Measurements from ENCODE around the gene SCAF1. TPM values are rescaled to one million over a fixed set of nuclear protein-coding genes. Genes with fewer than 3 reads are reported as not detected.

The SCAF1 gene
- total and polyA plus RNA-seq, 2 of the 13 experiments (the other 11 are each of a cell fraction or from before 2014, with no cell fraction given), result 3.3 to 6.1 TPM

DNA sequence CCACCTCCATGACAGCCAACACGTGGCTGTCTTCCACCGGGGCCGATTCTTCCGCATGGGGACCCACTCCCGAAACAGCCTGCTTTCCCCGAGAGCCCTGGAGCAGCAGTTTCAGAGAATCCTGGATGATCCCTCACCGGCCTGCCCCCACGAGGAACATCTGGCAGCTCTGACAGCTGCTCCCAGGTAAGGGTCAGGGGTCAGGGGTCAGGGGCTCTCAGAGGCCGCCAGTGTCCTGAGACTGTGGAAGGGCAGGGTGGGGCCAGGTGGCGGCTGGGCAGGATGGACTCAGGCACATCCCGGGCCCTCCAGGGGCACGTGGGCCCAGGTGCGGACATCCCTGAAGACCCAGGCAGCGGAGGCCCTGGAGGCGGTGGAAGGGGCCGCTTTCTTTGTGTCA, 63.9 kb downstream of the SCAF1 start (continued):
- TF ChIP-seq, protein P1, sequence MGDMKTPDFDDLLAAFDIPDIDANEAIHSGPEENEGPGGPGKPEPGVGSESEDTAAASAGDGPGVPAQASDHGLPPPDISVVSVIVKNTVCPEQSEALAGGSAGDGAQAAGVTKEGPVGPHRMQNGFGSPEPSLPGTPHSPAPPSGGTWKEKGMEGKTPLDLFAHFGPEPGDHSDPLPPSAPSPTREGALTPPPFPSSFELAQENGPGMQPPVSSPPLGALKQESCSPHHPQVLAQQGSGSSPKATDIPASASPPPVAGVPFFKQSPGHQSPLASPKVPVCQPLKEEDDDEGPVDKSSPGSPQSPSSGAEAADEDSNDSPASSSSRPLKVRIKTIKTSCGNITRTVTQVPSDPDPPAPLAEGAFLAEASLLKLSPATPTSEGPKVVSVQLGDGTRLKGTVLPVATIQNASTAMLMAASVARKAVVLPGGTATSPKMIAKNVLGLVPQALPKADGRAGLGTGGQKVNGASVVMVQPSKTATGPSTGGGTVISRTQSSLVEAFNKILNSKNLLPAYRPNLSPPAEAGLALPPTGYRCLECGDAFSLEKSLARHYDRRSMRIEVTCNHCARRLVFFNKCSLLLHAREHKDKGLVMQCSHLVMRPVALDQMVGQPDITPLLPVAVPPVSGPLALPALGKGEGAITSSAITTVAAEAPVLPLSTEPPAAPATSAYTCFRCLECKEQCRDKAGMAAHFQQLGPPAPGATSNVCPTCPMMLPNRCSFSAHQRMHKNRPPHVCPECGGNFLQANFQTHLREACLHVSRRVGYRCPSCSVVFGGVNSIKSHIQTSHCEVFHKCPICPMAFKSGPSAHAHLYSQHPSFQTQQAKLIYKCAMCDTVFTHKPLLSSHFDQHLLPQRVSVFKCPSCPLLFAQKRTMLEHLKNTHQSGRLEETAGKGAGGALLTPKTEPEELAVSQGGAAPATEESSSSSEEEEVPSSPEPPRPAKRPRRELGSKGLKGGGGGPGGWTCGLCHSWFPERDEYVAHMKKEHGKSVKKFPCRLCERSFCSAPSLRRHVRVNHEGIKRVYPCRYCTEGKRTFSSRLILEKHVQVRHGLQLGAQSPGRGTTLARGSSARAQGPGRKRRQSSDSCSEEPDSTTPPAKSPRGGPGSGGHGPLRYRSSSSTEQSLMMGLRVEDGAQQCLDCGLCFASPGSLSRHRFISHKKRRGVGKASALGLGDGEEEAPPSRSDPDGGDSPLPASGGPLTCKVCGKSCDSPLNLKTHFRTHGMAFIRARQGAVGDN (CRISPR knock-in tag; IDR thresholded peaks at IDR 0.05), result peak; percentile 30; the same call in 1 of the 2 replicates

Small RNA genes lying within 50 kb of the gene (microRNA-seq; reads per million reads assigned to microRNA genes)
- not detected for gene MIR5088

Small RNA genes lying within 50 kb of the gene (small RNA-seq; reads per million reads assigned to genes)
- 0 reads per million in 3 experiments for gene MIR5088 (ENCODE audit: insufficient read depth in 2 of 3, insufficient read length in 3 of 3, low read depth in 2 of 3, low replicate concordance in 1 of 3)

Other genes with a start within 250 kb of the SCAF1 start
- not detected in 2 replicates for gene PTH2, start 218.8 kb upstream of the SCAF1 start, total RNA-seq (2016; rRNA removed; fragmentation: Illumina TruSeq; extraction: Trizol)
- not detected in 2 replicates for gene PTH2, start 218.8 kb upstream of the SCAF1 start, polyA plus RNA-seq (2011; rRNA removed)
- not detected in 2 replicates for gene GFY, start 216.8 kb upstream of the SCAF1 start, total RNA-seq (2016; rRNA removed; fragmentation: Illumina TruSeq; extraction: Trizol)
- not detected in 2 replicates for gene GFY, start 216.8 kb upstream of the SCAF1 start, polyA plus RNA-seq (2011; rRNA removed)
- gene SLC17A7, start 200.7 kb upstream of the SCAF1 start, total RNA-seq (2016; rRNA removed; fragmentation: Illumina TruSeq; extraction: Trizol), result not detected in 2 replicates
- gene SLC17A7, start 200.7 kb upstream of the SCAF1 start, polyA plus RNA-seq (2011; rRNA removed), result 0.32 and 0.37 TPM in 2 replicates
- 94.9 and 110 TPM in 2 replicates for gene PIH1D1, start 190.4 kb upstream of the SCAF1 start, total RNA-seq (2016; rRNA removed; fragmentation: Illumina TruSeq; extraction: Trizol)
- 126 and 137 TPM in 2 replicates for gene PIH1D1, start 190.4 kb upstream of the SCAF1 start, polyA plus RNA-seq (2011; rRNA removed)
- 29.6 and 34.9 TPM in 2 replicates for gene ALDH16A1, start 189.0 kb upstream of the SCAF1 start, total RNA-seq (2016; rRNA removed; fragmentation: Illumina TruSeq; extraction: Trizol)
- gene ALDH16A1, start 189.0 kb upstream of the SCAF1 start, polyA plus RNA-seq (2011; rRNA removed), result 8.4 and 9.2 TPM in 2 replicates
- 0.58 and 1.5 TPM in 2 replicates for gene FLT3LG, start 168.0 kb upstream of the SCAF1 start, total RNA-seq (2016; rRNA removed; fragmentation: Illumina TruSeq; extraction: Trizol)
- gene FLT3LG, start 168.0 kb upstream of the SCAF1 start, polyA plus RNA-seq (2011; rRNA removed), result 2.6 and 3.0 TPM in 2 replicates
- 2,601 and 3,137 TPM in 2 replicates for gene RPL13A, start 154.6 kb upstream of the SCAF1 start, total RNA-seq (2016; rRNA removed; fragmentation: Illumina TruSeq; extraction: Trizol)
- 3,407 and 3,954 TPM in 2 replicates for gene RPL13A, start 154.6 kb upstream of the SCAF1 start, polyA plus RNA-seq (2011; rRNA removed)
- gene RPS11, start 145.8 kb upstream of the SCAF1 start, total RNA-seq (2016; rRNA removed; fragmentation: Illumina TruSeq; extraction: Trizol), result 2,345 and 2,734 TPM in 2 replicates
- gene RPS11, start 145.8 kb upstream of the SCAF1 start, polyA plus RNA-seq (2011; rRNA removed), result 2,839 and 2,896 TPM in 2 replicates
- gene FCGRT, start 129.5 kb upstream of the SCAF1 start, total RNA-seq (2016; rRNA removed; fragmentation: Illumina TruSeq; extraction: Trizol), result 124 and 225 TPM in 2 replicates
- gene FCGRT, start 129.5 kb upstream of the SCAF1 start, polyA plus RNA-seq (2011; rRNA removed), result 121 and 149 TPM in 2 replicates
- gene RCN3, start 114.2 kb upstream of the SCAF1 start, total RNA-seq (2016; rRNA removed; fragmentation: Illumina TruSeq; extraction: Trizol), result 1.7 and 10.1 TPM in 2 replicates
- gene RCN3, start 114.2 kb upstream of the SCAF1 start, polyA plus RNA-seq (2011; rRNA removed), result 3.0 and 3.3 TPM in 2 replicates
- gene NOSIP, start 61.7 kb upstream of the SCAF1 start, total RNA-seq (2016; rRNA removed; fragmentation: Illumina TruSeq; extraction: Trizol), result 78.0 and 81.4 TPM in 2 replicates
- 54.3 and 58.4 TPM in 2 replicates for gene NOSIP, start 61.7 kb upstream of the SCAF1 start, polyA plus RNA-seq (2011; rRNA removed)
- gene PRRG2, start 60.9 kb upstream of the SCAF1 start, total RNA-seq (2016; rRNA removed; fragmentation: Illumina TruSeq; extraction: Trizol), result 0.51 and 0.82 TPM in 2 replicates
- gene PRRG2, start 60.9 kb upstream of the SCAF1 start, polyA plus RNA-seq (2011; rRNA removed), result 0.64 and 0.66 TPM in 2 replicates
- 1.5 and 1.6 TPM in 2 replicates for gene PRR12, start 51.0 kb upstream of the SCAF1 start, total RNA-seq (2016; rRNA removed; fragmentation: Illumina TruSeq; extraction: Trizol)
- 0.62 and 0.74 TPM in 2 replicates for gene PRR12, start 51.0 kb upstream of the SCAF1 start, polyA plus RNA-seq (2011; rRNA removed)
- gene RRAS, start 2.1 kb upstream of the SCAF1 start, total RNA-seq (2016; rRNA removed; fragmentation: Illumina TruSeq; extraction: Trizol), result 0.79 and 1.5 TPM in 2 replicates
- 12.0 and 13.5 TPM in 2 replicates for gene RRAS, start 2.1 kb upstream of the SCAF1 start, polyA plus RNA-seq (2011; rRNA removed)
- gene IRF3, start 23.6 kb downstream of the SCAF1 start, total RNA-seq (2016; rRNA removed; fragmentation: Illumina TruSeq; extraction: Trizol), result 61.0 and 65.5 TPM in 2 replicates
- gene IRF3, start 23.6 kb downstream of the SCAF1 start, polyA plus RNA-seq (2011; rRNA removed), result 61.9 and 66.2 TPM in 2 replicates
- gene BCL2L12, start 23.7 kb downstream of the SCAF1 start, total RNA-seq (2016; rRNA removed; fragmentation: Illumina TruSeq; extraction: Trizol), result 32.6 and 40.8 TPM in 2 replicates
- gene BCL2L12, start 23.7 kb downstream of the SCAF1 start, polyA plus RNA-seq (2011; rRNA removed), result 25.9 and 26.8 TPM in 2 replicates
- gene PRMT1, start 35.1 kb downstream of the SCAF1 start, total RNA-seq (2016; rRNA removed; fragmentation: Illumina TruSeq; extraction: Trizol), result 324 and 372 TPM in 2 replicates
- 374 and 400 TPM in 2 replicates for gene PRMT1, start 35.1 kb downstream of the SCAF1 start, polyA plus RNA-seq (2011; rRNA removed)
- 1.1 and 2.7 TPM in 2 replicates for gene ADM5, start 47.4 kb downstream of the SCAF1 start, total RNA-seq (2016; rRNA removed; fragmentation: Illumina TruSeq; extraction: Trizol)
- gene ADM5, start 47.4 kb downstream of the SCAF1 start, polyA plus RNA-seq (2011; rRNA removed), result 4.1 and 4.7 TPM in 2 replicates
- gene CPT1C, start 48.9 kb downstream of the SCAF1 start, total RNA-seq (2016; rRNA removed; fragmentation: Illumina TruSeq; extraction: Trizol), result not detected in 2 replicates
- 0.07 and 0.18 TPM in 2 replicates for gene CPT1C, start 48.9 kb downstream of the SCAF1 start, polyA plus RNA-seq (2011; rRNA removed)
- not detected in 2 replicates for gene TSKS, start 121.1 kb downstream of the SCAF1 start, total RNA-seq (2016; rRNA removed; fragmentation: Illumina TruSeq; extraction: Trizol)
- 0.03 and 0.21 TPM in 2 replicates for gene TSKS, start 121.1 kb downstream of the SCAF1 start, polyA plus RNA-seq (2011; rRNA removed)
- 21.8 and 22.7 TPM in 2 replicates for gene AP2A1, start 124.8 kb downstream of the SCAF1 start, total RNA-seq (2016; rRNA removed; fragmentation: Illumina TruSeq; extraction: Trizol)
- 39.7 and 49.9 TPM in 2 replicates for gene AP2A1, start 124.8 kb downstream of the SCAF1 start, polyA plus RNA-seq (2011; rRNA removed)
- gene FUZ, start 171.1 kb downstream of the SCAF1 start, total RNA-seq (2016; rRNA removed; fragmentation: Illumina TruSeq; extraction: Trizol), result not detected in 2 replicates
- gene FUZ, start 171.1 kb downstream of the SCAF1 start, polyA plus RNA-seq (2011; rRNA removed), result 0.07 and 0.08 TPM in 2 replicates
- gene MED25, start 176.1 kb downstream of the SCAF1 start, total RNA-seq (2016; rRNA removed; fragmentation: Illumina TruSeq; extraction: Trizol), result 11.1 and 11.3 TPM in 2 replicates
- gene MED25, start 176.1 kb downstream of the SCAF1 start, polyA plus RNA-seq (2011; rRNA removed), result 13.3 and 15.1 TPM in 2 replicates
- 59.4 and 68.5 TPM in 2 replicates for gene PTOV1, start 208.9 kb downstream of the SCAF1 start, total RNA-seq (2016; rRNA removed; fragmentation: Illumina TruSeq; extraction: Trizol)
- 63.5 and 77.7 TPM in 2 replicates for gene PTOV1, start 208.9 kb downstream of the SCAF1 start, polyA plus RNA-seq (2011; rRNA removed)
- 12.5 and 27.1 TPM in 2 replicates for gene PNKP, start 225.4 kb downstream of the SCAF1 start, total RNA-seq (2016; rRNA removed; fragmentation: Illumina TruSeq; extraction: Trizol)
- 12.7 and 17.0 TPM in 2 replicates for gene PNKP, start 225.4 kb downstream of the SCAF1 start, polyA plus RNA-seq (2011; rRNA removed)
- gene AKT1S1, start 235.1 kb downstream of the SCAF1 start, total RNA-seq (2016; rRNA removed; fragmentation: Illumina TruSeq; extraction: Trizol), result 10.9 and 13.5 TPM in 2 replicates
- gene AKT1S1, start 235.1 kb downstream of the SCAF1 start, polyA plus RNA-seq (2011; rRNA removed), result 27.8 and 30.0 TPM in 2 replicates
- gene TBC1D17, start 235.5 kb downstream of the SCAF1 start, total RNA-seq (2016; rRNA removed; fragmentation: Illumina TruSeq; extraction: Trizol), result 3.6 and 9.7 TPM in 2 replicates
- gene TBC1D17, start 235.5 kb downstream of the SCAF1 start, polyA plus RNA-seq (2011; rRNA removed), result 16.9 and 21.6 TPM in 2 replicates

All from HepG2 (cell line).